HepG2 (cell line): ENCODE results near the gene RPS6KA2. TPM values are rescaled to one million over a fixed set of nuclear protein-coding genes. Genes with fewer than 3 reads are reported as not detected.

ENCODE experiments used
- CHD4 ChIP-seq: fragments of 200-600 bp; sonication (generic); IDR thresholded peaks from 2 replicates; pipeline ENCODE4 v1.7.0; 2017; ENCODE audit warnings: mild to moderate bottlenecking, low read length, borderline replicate concordance
- GMEB2 ChIP-seq: IDR thresholded peaks from 2 replicates; pipeline ENCODE4 v1.6.1; 2016; ENCODE audit warnings: missing biosample characterization, missing genetic modification reagents, low read depth
- HMGXB3 ChIP-seq: sonication (generic); formaldehyde crosslinking; IDR thresholded peaks from 2 replicates; pipeline ENCODE4 v1.4.0; 2020; ENCODE audit warnings: missing genetic modification reagents, borderline replicate concordance
- HOMEZ ChIP-seq: IDR thresholded peaks from 2 replicates; pipeline ENCODE4 v1.6.1; 2016; ENCODE audit warnings: low read depth
- JUN ChIP-seq: sonication (generic); formaldehyde crosslinking; IDR thresholded peaks from 2 replicates; pipeline ENCODE4 v1.4.0; 2020; ENCODE audit warnings: mild to moderate bottlenecking, missing genetic modification reagents
- LRRFIP1 ChIP-seq: sonication (generic); formaldehyde crosslinking; conservative IDR thresholded peaks from 2 replicates; pipeline ENCODE4 v1.4.0; 2020; ENCODE audit warnings: missing genetic modification reagents
- NFIC ChIP-seq: IDR thresholded peaks from 2 replicates; pipeline ENCODE4 v1.6.1; 2012; ENCODE audit warnings: mild to moderate bottlenecking, low read length, inconsistent platforms
- PAXIP1 ChIP-seq: sonication (generic); formaldehyde crosslinking; conservative IDR thresholded peaks from 2 replicates; pipeline ENCODE4 v1.4.0; 2020; ENCODE audit warnings: mild to moderate bottlenecking, missing genetic modification reagents, moderate library complexity
- PHF21A ChIP-seq: sonication (generic); formaldehyde crosslinking; IDR thresholded peaks from 2 replicates; pipeline ENCODE4 v1.5.0; 2020; ENCODE audit warnings: mild to moderate bottlenecking, missing genetic modification reagents
- PLRG1 ChIP-seq: fragments of 450-650 bp; conservative IDR thresholded peaks from 2 replicates; pipeline ENCODE4 v1.6.1; 2016
- POLR2G ChIP-seq: fragments of 200-400 bp; formaldehyde crosslinking; IDR thresholded peaks from 2 replicates; pipeline ENCODE4 v1.6.1; 2018; ENCODE audit warnings: mild to moderate bottlenecking, low read depth, low read length, moderate library complexity
- RBAK ChIP-seq: sonication (generic); formaldehyde crosslinking; IDR thresholded peaks from 2 replicates; pipeline ENCODE4 v1.5.1; 2020; ENCODE audit warnings: mild to moderate bottlenecking, missing genetic modification reagents
- ZNF326 ChIP-seq: sonication (generic); formaldehyde crosslinking; IDR thresholded peaks from 2 replicates; pipeline ENCODE4 v1.4.0; 2020; ENCODE audit warnings: missing genetic modification reagents, borderline replicate concordance
- ZZZ3 ChIP-seq: sonication (generic); formaldehyde crosslinking; IDR thresholded peaks from 2 replicates; pipeline ENCODE4 v1.4.0; 2020; ENCODE audit warnings: missing genetic modification reagents, mild to moderate bottlenecking, borderline replicate concordance
- polyA plus RNA-seq, 8 experiments: library from polyadenylated mRNA; depleted of rRNA in 3 of 8; stranded (reverse) in 7 of 8; unstranded in 1 of 8; fragments of >200 nt; fragmentation: Illumina TruSeq in 4 of 8; extraction: Trizol in 4 of 8; gene quantifications; 2 replicates each; pipeline versions ENCODE4 v1.2.1 to v1.2.3, GENCODE V29; 2011 to 2016; ENCODE audit warnings: low read depth in 4 of 8, missing spikeins in 1 of 8, mixed read lengths in 1 of 8; ENCODE audit not compliant: insufficient read depth in 1 of 8
- total RNA-seq, 5 experiments: library from RNA; depleted of rRNA; stranded (reverse); fragments of >200 nt; fragmentation: Illumina TruSeq; extraction: Trizol; gene quantifications; 2 replicates each; pipeline ENCODE4 v1.2.3, GENCODE V29; 2016; ENCODE audit warnings: low read depth in 1 of 5
- TF ChIP-seq, protein P1 (sequence below): sonication (generic); formaldehyde crosslinking; IDR thresholded peaks from 2 replicates; pipeline ENCODE4 v1.4.0; 2020; ENCODE audit warnings: mild to moderate bottlenecking, missing genetic modification reagents

Gene RPS6KA2
- total and polyA plus RNA-seq, 2 of the 13 experiments (the other 11 are each of a cell fraction or from before 2014, with no cell fraction given) = 0.22 to 0.38 TPM

- TF ChIP-seq, protein P1, sequence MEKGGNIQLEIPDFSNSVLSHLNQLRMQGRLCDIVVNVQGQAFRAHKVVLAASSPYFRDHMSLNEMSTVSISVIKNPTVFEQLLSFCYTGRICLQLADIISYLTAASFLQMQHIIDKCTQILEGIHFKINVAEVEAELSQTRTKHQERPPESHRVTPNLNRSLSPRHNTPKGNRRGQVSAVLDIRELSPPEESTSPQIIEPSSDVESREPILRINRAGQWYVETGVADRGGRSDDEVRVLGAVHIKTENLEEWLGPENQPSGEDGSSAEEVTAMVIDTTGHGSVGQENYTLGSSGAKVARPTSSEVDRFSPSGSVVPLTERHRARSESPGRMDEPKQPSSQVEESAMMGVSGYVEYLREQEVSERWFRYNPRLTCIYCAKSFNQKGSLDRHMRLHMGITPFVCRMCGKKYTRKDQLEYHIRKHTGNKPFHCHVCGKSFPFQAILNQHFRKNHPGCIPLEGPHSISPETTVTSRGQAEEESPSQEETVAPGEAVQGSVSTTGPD (CRISPR knock-in tag) = no peak
- TF ChIP-seq HOMEZ (CRISPR knock-in tag) (0 out of 2 replicates have a peak, but pooled peaks have one; percentile 45), PAXIP1 (CRISPR knock-in tag) (peak; percentile 48; the same call in 1 of the 2 replicates), PHF21A (CRISPR knock-in tag) (peak; percentile 65), ZZZ3 (CRISPR knock-in tag) (no peak), HMGXB3 (CRISPR knock-in tag) (no peak), GMEB2 (no peak), PLRG1 (no peak), CHD4 (no peak), NFIC (no peak), ZNF326 (no peak), RBAK (CRISPR knock-in tag) (no peak), POLR2G (no peak), LRRFIP1 (CRISPR knock-in tag) (no peak), JUN (CRISPR knock-in tag) (no peak)
Observed at GRCh38 chr6:166420351-166420750, 206.7 kb downstream of the RPS6KA2 start (continued).
